Lower leg skin (tissue), 3 donors: ENCODE data around the gene ATOSA.

Source experiments
- POLR2A ChIP-seq, 2 donors: fragments of 450-650 bp; IDR thresholded peaks; one replicate each; pipeline ENCODE4 v1.6.1; 2016 to 2017; ENCODE audit warnings: antibody characterized with exemption in 2 of 2, mild to moderate bottlenecking in 1 of 2, moderate library complexity in 1 of 2
- TF ChIP-seq, protein P1 (sequence below), 3 donors: fragments of 450-650 bp; IDR thresholded peaks; one replicate each; pipeline ENCODE4 v1.5.1; 2016; ENCODE audit warnings: antibody characterized with exemption in 3 of 3, mild to moderate bottlenecking in 3 of 3, moderate library complexity in 2 of 3

DNA sequence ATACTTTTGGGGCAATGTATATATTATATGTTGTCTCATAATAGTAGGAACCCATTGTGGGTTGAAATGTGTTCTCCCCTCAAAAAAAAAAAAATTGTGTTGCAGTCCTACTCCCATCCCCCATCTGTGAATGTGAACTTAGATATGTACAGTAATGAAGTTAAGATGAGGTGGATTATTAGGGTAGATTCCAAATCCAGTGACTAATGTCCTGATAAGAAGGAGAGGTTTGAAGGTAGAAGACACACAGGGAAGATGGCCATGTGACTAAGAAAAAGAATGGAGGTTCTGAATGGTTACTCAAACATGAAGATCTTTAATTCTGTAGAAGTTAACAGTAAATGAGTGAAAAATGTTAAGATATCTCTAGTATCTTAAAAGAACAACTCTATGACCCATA lies 3.0 kb upstream of the ATOSA start:
- TF ChIP-seq, protein P1, sequence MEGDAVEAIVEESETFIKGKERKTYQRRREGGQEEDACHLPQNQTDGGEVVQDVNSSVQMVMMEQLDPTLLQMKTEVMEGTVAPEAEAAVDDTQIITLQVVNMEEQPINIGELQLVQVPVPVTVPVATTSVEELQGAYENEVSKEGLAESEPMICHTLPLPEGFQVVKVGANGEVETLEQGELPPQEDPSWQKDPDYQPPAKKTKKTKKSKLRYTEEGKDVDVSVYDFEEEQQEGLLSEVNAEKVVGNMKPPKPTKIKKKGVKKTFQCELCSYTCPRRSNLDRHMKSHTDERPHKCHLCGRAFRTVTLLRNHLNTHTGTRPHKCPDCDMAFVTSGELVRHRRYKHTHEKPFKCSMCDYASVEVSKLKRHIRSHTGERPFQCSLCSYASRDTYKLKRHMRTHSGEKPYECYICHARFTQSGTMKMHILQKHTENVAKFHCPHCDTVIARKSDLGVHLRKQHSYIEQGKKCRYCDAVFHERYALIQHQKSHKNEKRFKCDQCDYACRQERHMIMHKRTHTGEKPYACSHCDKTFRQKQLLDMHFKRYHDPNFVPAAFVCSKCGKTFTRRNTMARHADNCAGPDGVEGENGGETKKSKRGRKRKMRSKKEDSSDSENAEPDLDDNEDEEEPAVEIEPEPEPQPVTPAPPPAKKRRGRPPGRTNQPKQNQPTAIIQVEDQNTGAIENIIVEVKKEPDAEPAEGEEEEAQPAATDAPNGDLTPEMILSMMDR (IDR thresholded peaks at IDR 0.05), result no peak
- no peak for TF ChIP-seq POLR2A (IDR thresholded peaks at IDR 0.05)
